ENCODE data around the gene FAM107A. TPM values are rescaled to one million over a fixed set of nuclear protein-coding genes. Genes with fewer than 3 reads are reported as not detected.

The FAM107A gene
- polyA plus RNA-seq, 3 donors, result not detected

DNA sequence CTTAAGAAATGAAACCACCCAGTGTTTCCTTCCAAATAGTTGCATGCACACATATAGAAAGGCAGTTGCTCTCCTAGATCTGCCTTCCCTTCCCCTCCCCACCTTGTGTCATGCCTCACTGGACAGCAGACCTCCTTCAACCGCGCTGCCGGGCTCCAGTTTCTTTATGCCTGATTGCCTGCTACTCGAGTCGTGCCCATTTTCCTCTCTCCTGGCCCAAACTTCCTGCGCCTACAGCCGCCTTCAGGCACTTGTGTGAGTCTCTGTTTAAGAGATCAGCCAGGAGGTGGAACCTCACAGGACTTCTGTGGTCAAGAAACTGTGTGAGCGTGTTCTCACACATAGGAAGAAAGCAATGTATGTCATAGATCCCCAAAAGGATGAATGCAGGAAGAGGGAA, 8.8 kb upstream of the FAM107A start:
- H3K27ac Mint-ChIP-seq, result peak overlapping the region in 1 of 7 donors; percentile 54
- H3K27me3 ChIP-seq (ENCODE audit: control insufficient read depth in 2 of 2, insufficient read depth in 2 of 2, low read length in 2 of 2), result peaks cover 36 to 62% of the 10 kb centered on the region in 2 donors

More for the DNA sequence above, 8.8 kb upstream of the FAM107A start:
- peak overlapping the region; percentile 89 for H2AFZ ChIP-seq (ENCODE audit: insufficient read depth, low read depth, low read length, poor library complexity, severe bottlenecking)
- peak overlapping the region in 2 of 3 experiments; percentile 20 to 94 for H3K4me3 ChIP-seq (replicated peaks in 1 of 3; ENCODE audit: low read depth in 2 of 3, low read length in 3 of 3)
- Mint-ChIP-seq H3K9me3 (peaks cover 0 to 27% (median 19%) of the 10 kb centered on the region in 7 donors), H3K4me1 (peaks cover 22% of the 10 kb centered on the region), H3K27me3 (ENCODE audit: low read depth in 3 of 3) (peaks cover 53 to 67% (median 66%) of the 10 kb centered on the region in 3 donors), H3K36me3 (peaks cover 4 to 6% of the 10 kb centered on the region in 2 donors), H3K4me3 (peak overlapping the region; percentile 93 to 98)
- peak overlapping the region; percentile 95 for H3K4me2 ChIP-seq (replicated peaks; ENCODE audit: extremely low read depth, low read length, poor library complexity, severe bottlenecking)
- no peak overlapping the region for H3K9ac ChIP-seq (ENCODE audit: insufficient read depth, low read length, poor library complexity, severe bottlenecking)
- no peak for TF ChIP-seq CTCF (IDR thresholded peaks at IDR 0.05)
- 21% methylated on average over 7 of the region's 8 CpGs for WGBS (ENCODE audit: insufficient coverage)
- no peak overlapping the region for H3K27ac ChIP-seq (ENCODE audit: low read depth in 1 of 2, low read length in 2 of 2)
- no peaks in the 10 kb centered on the region for H4K20me1 ChIP-seq (ENCODE audit: insufficient read depth, low read length)
- DNase-seq, result no peak
- peaks cover 5 to 9% of the 10 kb centered on the region in 2 donors for H3K4me1 ChIP-seq (ENCODE audit: control insufficient read depth in 1 of 2, insufficient read depth in 2 of 2, low read length in 2 of 2)
- intact Hi-C loops (cut with micrococcal nuclease), result no loop called here
- no peaks in the 10 kb centered on the region for H3K79me2 ChIP-seq (ENCODE audit: insufficient read depth, low read length)
- H3K36me3 ChIP-seq (replicated peaks in 1 of 2; ENCODE audit: control insufficient read depth in 1 of 2, insufficient read depth in 2 of 2, low read length in 2 of 2), result no peaks in the 10 kb centered on the region
- peaks cover 0 to 27% of the 10 kb centered on the region in 2 donors for H3K9me3 ChIP-seq (replicated peaks in 1 of 2; ENCODE audit: control insufficient read depth in 1 of 2, insufficient read depth in 1 of 2, low read length in 2 of 2)

Data from CD14-positive monocyte (primary cell).